ENCODE results near the gene KLC4. TPM values are rescaled to one million over a fixed set of nuclear protein-coding genes. Genes with fewer than 3 reads are reported as not detected.
A peak's percentile ranks its signal among the peaks of the same experiment; 100 is the strongest.

KLC4 gene
- polyA plus RNA-seq, 2 of the 4 experiments (the other 2 are of a cell fraction), result 8.4 to 9.9 TPM

GRCh38 chr6:43076464-43077332 is 17.3 kb downstream of the KLC4 start:
- DNase-seq (ENCODE audit: low read depth in 1 of 2, low spot score in 1 of 2) (no peak), FAIRE-seq (no peak)
- WGBS (ENCODE audit: missing lambda C conversion rate), result 68% methylated on average over 8 of the region's 72 CpGs

GRCh38 chr6:43077333-43077809 is 17.9 kb downstream of the KLC4 start:
- 67% methylated on average over 6 of the region's 8 CpGs for WGBS (ENCODE audit: missing lambda C conversion rate)
- no peaks in the 10 kb centered on the region for H3K9me3 ChIP-seq
- POLR2A ChIA-PET, result interaction anchor here (0.6 kb wide), 1 partner anchor 18 kb away, joined by 3 read pairs; the partner anchor contains the start of genes KLC4 and MRPL2
- H3K27ac ChIP-seq, result no peak overlapping the region
- no peak for FAIRE-seq
- ATAC-seq, result no peak
- no peak overlapping the region for H3K4me3 ChIP-seq
- no peak for DNase-seq (ENCODE audit: low read depth in 1 of 2, low spot score in 1 of 2)
- peak overlapping the region; percentile 92 for H3K4me2 ChIP-seq
- TF ChIP-seq CEBPB (IDR thresholded peaks at IDR 0.05) (no peak), MAFK (IDR thresholded peaks at IDR 0.05; ENCODE audit: partially characterized antibody) (no peak), ELK1 (IDR thresholded peaks at IDR 0.05; ENCODE audit: low read depth, low read length) (no peak), TFCP2L1 (CRISPR knock-in tag; IDR thresholded peaks at IDR 0.05) (no peak), ZFP36 (IDR thresholded peaks at IDR 0.05; ENCODE audit: borderline replicate concordance, partially characterized antibody) (no peak), RARB (CRISPR knock-in tag; IDR thresholded peaks at IDR 0.05) (no peak)
- peaks cover 6% of the 10 kb centered on the region; the same call in 2 of the 3 replicates for H3K4me1 ChIP-seq
- CTCF ChIA-PET, result interaction anchor here (1.3 to 3.1 kb wide), 2 partner anchors 52 to 65 kb away, joined by 4 to 20 read pairs; no protein-coding TSS in a partner anchor

More at GRCh38 chr6:43076464-43077332, 17.3 kb downstream of the KLC4 start:
- peak; percentile 28 to 58; a peak in 3 of 6 replicates for ATAC-seq
- TF ChIP-seq, protein P1, sequence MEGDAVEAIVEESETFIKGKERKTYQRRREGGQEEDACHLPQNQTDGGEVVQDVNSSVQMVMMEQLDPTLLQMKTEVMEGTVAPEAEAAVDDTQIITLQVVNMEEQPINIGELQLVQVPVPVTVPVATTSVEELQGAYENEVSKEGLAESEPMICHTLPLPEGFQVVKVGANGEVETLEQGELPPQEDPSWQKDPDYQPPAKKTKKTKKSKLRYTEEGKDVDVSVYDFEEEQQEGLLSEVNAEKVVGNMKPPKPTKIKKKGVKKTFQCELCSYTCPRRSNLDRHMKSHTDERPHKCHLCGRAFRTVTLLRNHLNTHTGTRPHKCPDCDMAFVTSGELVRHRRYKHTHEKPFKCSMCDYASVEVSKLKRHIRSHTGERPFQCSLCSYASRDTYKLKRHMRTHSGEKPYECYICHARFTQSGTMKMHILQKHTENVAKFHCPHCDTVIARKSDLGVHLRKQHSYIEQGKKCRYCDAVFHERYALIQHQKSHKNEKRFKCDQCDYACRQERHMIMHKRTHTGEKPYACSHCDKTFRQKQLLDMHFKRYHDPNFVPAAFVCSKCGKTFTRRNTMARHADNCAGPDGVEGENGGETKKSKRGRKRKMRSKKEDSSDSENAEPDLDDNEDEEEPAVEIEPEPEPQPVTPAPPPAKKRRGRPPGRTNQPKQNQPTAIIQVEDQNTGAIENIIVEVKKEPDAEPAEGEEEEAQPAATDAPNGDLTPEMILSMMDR (IDR thresholded peaks at IDR 0.05), result no peak
- peak; percentile 76; the same call in 1 of the 2 replicates for TF ChIP-seq HDAC2 (IDR thresholded peaks at IDR 0.05)
- ChIA-PET POLR2A (interaction anchor here (0.5 to 1.3 kb wide), 3 partner anchors 17 to 18 kb away, joined by 3 to 4 read pairs (median 3); partner anchors contain the start of genes KLC4 and MRPL2), CTCF (interaction anchor here (1.3 to 3.1 kb wide), 2 partner anchors 52 to 66 kb away, joined by 4 to 20 read pairs; no protein-coding TSS in a partner anchor)
- Histone ChIP-seq H3K9me3 (no peaks in the 10 kb centered on the region), H3K4me2 (peak overlapping the region; percentile 92), H3K4me3 (peak overlapping the region; percentile 54), H3K4me1 (peaks cover 6% of the 10 kb centered on the region; the same call in 2 of the 3 replicates), H3K27ac (peak overlapping the region; percentile 57 to 86)

GRCh38 chr6:43077981-43078511 is 18.6 kb downstream of the KLC4 start:
- DNase-seq (ENCODE audit: low read depth in 1 of 2, low spot score in 1 of 2) (no peak), ATAC-seq (no peak), FAIRE-seq (no peak)
- Histone ChIP-seq H3K4me1 (peaks cover 6% of the 10 kb centered on the region; the same call in 2 of the 3 replicates), H3K4me2 (no peak overlapping the region), H3K9me3 (no peaks in the 10 kb centered on the region), H3K27ac (no peak overlapping the region), H3K4me3 (no peak overlapping the region)
- ChIA-PET POLR2A (no interaction called here), CTCF (interaction anchor here (1.3 to 3.1 kb wide), 2 partner anchors 51 to 65 kb away, joined by 4 to 20 read pairs; no protein-coding TSS in a partner anchor)
- 79% methylated on average over 6 of the region's 6 CpGs for WGBS (ENCODE audit: missing lambda C conversion rate)
- TF ChIP-seq ELK1 (IDR thresholded peaks at IDR 0.05; ENCODE audit: low read depth, low read length), result no peak
- TF ChIP-seq, protein P2, sequence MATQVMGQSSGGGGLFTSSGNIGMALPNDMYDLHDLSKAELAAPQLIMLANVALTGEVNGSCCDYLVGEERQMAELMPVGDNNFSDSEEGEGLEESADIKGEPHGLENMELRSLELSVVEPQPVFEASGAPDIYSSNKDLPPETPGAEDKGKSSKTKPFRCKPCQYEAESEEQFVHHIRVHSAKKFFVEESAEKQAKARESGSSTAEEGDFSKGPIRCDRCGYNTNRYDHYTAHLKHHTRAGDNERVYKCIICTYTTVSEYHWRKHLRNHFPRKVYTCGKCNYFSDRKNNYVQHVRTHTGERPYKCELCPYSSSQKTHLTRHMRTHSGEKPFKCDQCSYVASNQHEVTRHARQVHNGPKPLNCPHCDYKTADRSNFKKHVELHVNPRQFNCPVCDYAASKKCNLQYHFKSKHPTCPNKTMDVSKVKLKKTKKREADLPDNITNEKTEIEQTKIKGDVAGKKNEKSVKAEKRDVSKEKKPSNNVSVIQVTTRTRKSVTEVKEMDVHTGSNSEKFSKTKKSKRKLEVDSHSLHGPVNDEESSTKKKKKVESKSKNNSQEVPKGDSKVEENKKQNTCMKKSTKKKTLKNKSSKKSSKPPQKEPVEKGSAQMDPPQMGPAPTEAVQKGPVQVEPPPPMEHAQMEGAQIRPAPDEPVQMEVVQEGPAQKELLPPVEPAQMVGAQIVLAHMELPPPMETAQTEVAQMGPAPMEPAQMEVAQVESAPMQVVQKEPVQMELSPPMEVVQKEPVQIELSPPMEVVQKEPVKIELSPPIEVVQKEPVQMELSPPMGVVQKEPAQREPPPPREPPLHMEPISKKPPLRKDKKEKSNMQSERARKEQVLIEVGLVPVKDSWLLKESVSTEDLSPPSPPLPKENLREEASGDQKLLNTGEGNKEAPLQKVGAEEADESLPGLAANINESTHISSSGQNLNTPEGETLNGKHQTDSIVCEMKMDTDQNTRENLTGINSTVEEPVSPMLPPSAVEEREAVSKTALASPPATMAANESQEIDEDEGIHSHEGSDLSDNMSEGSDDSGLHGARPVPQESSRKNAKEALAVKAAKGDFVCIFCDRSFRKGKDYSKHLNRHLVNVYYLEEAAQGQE (IDR thresholded peaks at IDR 0.05), result no peak
- no peak for TF ChIP-seq BHLHE40 (IDR thresholded peaks at IDR 0.05; ENCODE audit: low read depth, low read length)
- no peak for TF ChIP-seq POLR2A (IDR thresholded peaks at IDR 0.05; ENCODE audit: low read length)
- no peak for TF ChIP-seq RAD21 (conservative IDR thresholded peaks at IDR 0.05 in 1 of 2, IDR thresholded peaks at IDR 0.05 in 1 of 2)
- TF ChIP-seq JUN (IDR thresholded peaks at IDR 0.05), result no peak
- TF ChIP-seq FOSB (CRISPR knock-in tag; IDR thresholded peaks at IDR 0.05), result no peak
- no peak for TF ChIP-seq KDM1A (IDR thresholded peaks at IDR 0.05; ENCODE audit: low read depth)
- no peak for TF ChIP-seq SMC3 (IDR thresholded peaks at IDR 0.05)
- TF ChIP-seq HOXA7 (CRISPR knock-in tag; IDR thresholded peaks at IDR 0.05), result no peak
- TF ChIP-seq FOXS1 (CRISPR knock-in tag; IDR thresholded peaks at IDR 0.05), result no peak
- no peak for TF ChIP-seq HOXB5 (CRISPR knock-in tag; IDR thresholded peaks at IDR 0.05)
- no peak for TF ChIP-seq ZFP36 (IDR thresholded peaks at IDR 0.05; ENCODE audit: borderline replicate concordance, partially characterized antibody)
- TF ChIP-seq, protein P3, sequence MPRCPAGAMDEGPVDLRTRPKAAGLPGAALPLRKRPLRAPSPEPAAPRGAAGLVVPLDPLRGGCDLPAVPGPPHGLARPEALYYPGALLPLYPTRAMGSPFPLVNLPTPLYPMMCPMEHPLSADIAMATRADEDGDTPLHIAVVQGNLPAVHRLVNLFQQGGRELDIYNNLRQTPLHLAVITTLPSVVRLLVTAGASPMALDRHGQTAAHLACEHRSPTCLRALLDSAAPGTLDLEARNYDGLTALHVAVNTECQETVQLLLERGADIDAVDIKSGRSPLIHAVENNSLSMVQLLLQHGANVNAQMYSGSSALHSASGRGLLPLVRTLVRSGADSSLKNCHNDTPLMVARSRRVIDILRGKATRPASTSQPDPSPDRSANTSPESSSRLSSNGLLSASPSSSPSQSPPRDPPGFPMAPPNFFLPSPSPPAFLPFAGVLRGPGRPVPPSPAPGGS (IDR thresholded peaks at IDR 0.05), result no peak
- TF ChIP-seq RNF2 (IDR thresholded peaks at IDR 0.05; ENCODE audit: borderline replicate concordance, low read depth), result no peak

Measured in A549 (cell line).